ENCODE results near the gene CDKAL1.
"Not testable (repeated sequence)": the region's sequence is repeated elsewhere in the genome, so short reads cannot be mapped to it uniquely, and the experiment has no call there.

Gene CDKAL1

GRCh38 chr6:20554326-20554725, 20.1 kb downstream of the CDKAL1 start:
- DNase-seq (ENCODE audit: low spot score), result no peak

GRCh38 chr6:20554817-20555216, 20.6 kb downstream of the CDKAL1 start:
- DNase-seq (ENCODE audit: low spot score), result no peak

- DNase-seq (ENCODE audit: low spot score), result no peak
Observed at GRCh38 chr6:20559924-20560551, 25.8 kb downstream of the CDKAL1 start.

- no peak for DNase-seq (ENCODE audit: low spot score)
Observed at GRCh38 chr6:20563377-20563776, 29.1 kb downstream of the CDKAL1 start.

GRCh38 chr6:20564269-20564668, 30.0 kb downstream of the CDKAL1 start:
- DNase-seq (ENCODE audit: low spot score), result peak; percentile 13

GRCh38 chr6:20564777-20565176, 30.5 kb downstream of the CDKAL1 start:
- DNase-seq (ENCODE audit: low spot score), result no peak

- no peak for DNase-seq (ENCODE audit: low spot score)
Observed at GRCh38 chr6:20565342-20565741, 31.1 kb downstream of the CDKAL1 start.

- no peak for DNase-seq (ENCODE audit: low spot score)
Observed at GRCh38 chr6:20566109-20566508, 31.9 kb downstream of the CDKAL1 start.

GRCh38 chr6:20569000-20569610, 34.8 kb downstream of the CDKAL1 start:
- DNase-seq (ENCODE audit: low spot score), result no peak

- DNase-seq (ENCODE audit: low spot score), result no peak
Observed at GRCh38 chr6:20571261-20571660, 37.0 kb downstream of the CDKAL1 start.

GRCh38 chr6:20572288-20572687, 38.0 kb downstream of the CDKAL1 start:
- DNase-seq (ENCODE audit: low spot score), result no peak

GRCh38 chr6:20572940-20573339, 38.7 kb downstream of the CDKAL1 start:
- DNase-seq (ENCODE audit: low spot score), result peak; percentile 32

GRCh38 chr6:20574355-20574754, 40.1 kb downstream of the CDKAL1 start:
- no peak for DNase-seq (ENCODE audit: low spot score)

- DNase-seq (ENCODE audit: low spot score), result no peak
Observed at GRCh38 chr6:20575125-20575524, 40.9 kb downstream of the CDKAL1 start.

- DNase-seq (ENCODE audit: low spot score), result no peak
Observed at GRCh38 chr6:20575704-20576451, 41.6 kb downstream of the CDKAL1 start.

GRCh38 chr6:20577173-20577688, 43.0 kb downstream of the CDKAL1 start:
- DNase-seq (ENCODE audit: low spot score), result no peak

- DNase-seq (ENCODE audit: low spot score), result no peak
Observed at GRCh38 chr6:20581070-20581469, 46.8 kb downstream of the CDKAL1 start.

GRCh38 chr6:20582586-20583443, 48.6 kb downstream of the CDKAL1 start:
- no peak for DNase-seq (ENCODE audit: low spot score)

GRCh38 chr6:20583444-20583800, 49.2 kb downstream of the CDKAL1 start:
- no peak for DNase-seq (ENCODE audit: low spot score)

- DNase-seq (ENCODE audit: low spot score), result no peak
Observed at GRCh38 chr6:20584100-20584731, 50.0 kb downstream of the CDKAL1 start.

GRCh38 chr6:20589266-20589665, 55.0 kb downstream of the CDKAL1 start:
- DNase-seq (ENCODE audit: low spot score), result no peak

GRCh38 chr6:20590476-20590875, 56.2 kb downstream of the CDKAL1 start:
- not testable (repeated sequence) for DNase-seq (ENCODE audit: low spot score)
